Measurements from ENCODE around the gene PPFIBP2. TPM values are rescaled to one million over a fixed set of nuclear protein-coding genes. Genes with fewer than 3 reads are reported as not detected.

Gene PPFIBP2
- total RNA-seq, 1 donor from 2014 or later = 64.1 TPM

DNA sequence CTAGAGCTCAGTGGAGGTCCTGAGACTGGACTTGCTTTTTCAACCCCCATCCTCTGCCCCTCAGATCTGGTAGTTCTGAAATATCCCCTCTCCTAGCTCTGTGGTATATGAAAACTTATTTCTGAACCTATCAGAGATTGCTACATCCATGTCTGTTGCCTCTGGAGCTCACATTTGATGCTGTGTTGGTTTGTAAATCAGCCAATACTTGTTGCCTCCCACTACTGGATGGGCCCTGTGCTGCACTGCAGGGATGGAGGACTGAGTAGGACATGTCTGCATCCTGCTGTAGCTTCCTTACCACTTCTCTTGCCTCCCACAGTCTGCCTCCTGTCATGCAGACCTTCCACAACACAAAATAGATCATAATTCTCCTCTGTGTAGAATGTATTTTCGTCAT lies 23.3 kb upstream of the PPFIBP2 start:
- H3K36me3 Mint-ChIP-seq (ENCODE audit: insufficient read depth) = no peaks in the 10 kb centered on the region
- H3K4me3 Mint-ChIP-seq (ENCODE audit: low read depth) = no peak overlapping the region
- peaks cover 11% of the 10 kb centered on the region for H3K4me1 Mint-ChIP-seq (ENCODE audit: low read depth)
- DNase-seq (ENCODE audit: low spot score, unreplicated experiment) = no peak
- H3K9me3 Mint-ChIP-seq (ENCODE audit: low read depth) = no peaks in the 10 kb centered on the region
- TF ChIP-seq, protein P1, sequence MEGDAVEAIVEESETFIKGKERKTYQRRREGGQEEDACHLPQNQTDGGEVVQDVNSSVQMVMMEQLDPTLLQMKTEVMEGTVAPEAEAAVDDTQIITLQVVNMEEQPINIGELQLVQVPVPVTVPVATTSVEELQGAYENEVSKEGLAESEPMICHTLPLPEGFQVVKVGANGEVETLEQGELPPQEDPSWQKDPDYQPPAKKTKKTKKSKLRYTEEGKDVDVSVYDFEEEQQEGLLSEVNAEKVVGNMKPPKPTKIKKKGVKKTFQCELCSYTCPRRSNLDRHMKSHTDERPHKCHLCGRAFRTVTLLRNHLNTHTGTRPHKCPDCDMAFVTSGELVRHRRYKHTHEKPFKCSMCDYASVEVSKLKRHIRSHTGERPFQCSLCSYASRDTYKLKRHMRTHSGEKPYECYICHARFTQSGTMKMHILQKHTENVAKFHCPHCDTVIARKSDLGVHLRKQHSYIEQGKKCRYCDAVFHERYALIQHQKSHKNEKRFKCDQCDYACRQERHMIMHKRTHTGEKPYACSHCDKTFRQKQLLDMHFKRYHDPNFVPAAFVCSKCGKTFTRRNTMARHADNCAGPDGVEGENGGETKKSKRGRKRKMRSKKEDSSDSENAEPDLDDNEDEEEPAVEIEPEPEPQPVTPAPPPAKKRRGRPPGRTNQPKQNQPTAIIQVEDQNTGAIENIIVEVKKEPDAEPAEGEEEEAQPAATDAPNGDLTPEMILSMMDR (IDR thresholded peaks at IDR 0.05; ENCODE audit: unreplicated experiment) = no peak
- H3K27me3 Mint-ChIP-seq = no peaks in the 10 kb centered on the region
- H3K27ac Mint-ChIP-seq = no peak overlapping the region

DNA sequence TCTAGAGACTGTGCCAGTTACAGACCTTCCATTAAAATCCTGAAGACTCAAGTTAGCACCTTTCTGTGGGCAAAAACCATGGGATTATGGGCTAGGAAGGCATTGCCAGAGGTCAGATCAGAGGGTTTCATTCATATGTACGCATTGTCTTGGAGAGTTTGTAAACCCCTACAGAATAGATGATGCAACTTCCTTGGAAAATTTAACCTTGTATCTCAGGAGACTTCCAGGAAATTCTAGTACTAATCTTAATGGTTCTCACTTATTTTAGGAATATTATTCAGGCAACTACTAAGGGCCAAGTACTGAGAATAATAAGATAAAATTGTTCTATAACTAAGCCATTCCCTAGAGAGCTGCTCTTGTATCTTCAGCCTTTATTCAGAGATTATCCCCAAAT lies 21.5 kb upstream of the PPFIBP2 start:
- TF ChIP-seq, protein P1 (IDR thresholded peaks at IDR 0.05; ENCODE audit: unreplicated experiment) = no peak
- no peaks in the 10 kb centered on the region for H3K9me3 Mint-ChIP-seq (ENCODE audit: low read depth)
- no peak overlapping the region for H3K27ac Mint-ChIP-seq
- H3K36me3 Mint-ChIP-seq (ENCODE audit: insufficient read depth) = no peaks in the 10 kb centered on the region
- H3K4me1 Mint-ChIP-seq (ENCODE audit: low read depth) = peaks cover 11% of the 10 kb centered on the region
- no peaks in the 10 kb centered on the region for H3K27me3 Mint-ChIP-seq
- no peak overlapping the region for H3K4me3 Mint-ChIP-seq (ENCODE audit: low read depth)
- no peak for DNase-seq (ENCODE audit: low spot score, unreplicated experiment)

DNA sequence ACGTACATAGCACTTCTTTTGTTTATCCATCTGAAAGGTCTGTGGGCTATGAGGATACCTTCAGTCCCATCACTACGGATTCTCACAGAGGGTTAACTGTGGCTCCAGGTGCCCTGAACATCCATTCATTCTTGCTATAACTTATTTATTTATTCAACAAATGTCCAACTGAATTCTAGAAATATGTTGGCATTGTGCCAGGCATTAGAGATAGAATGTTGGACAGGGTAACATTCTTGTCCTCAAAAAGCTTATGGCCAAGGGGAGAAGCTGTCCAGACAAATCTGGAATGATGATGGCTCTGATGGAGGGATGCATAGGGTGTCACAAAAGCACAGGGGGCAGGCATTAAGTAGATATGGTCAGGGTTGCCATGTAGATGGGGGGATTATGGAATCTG lies 20.1 kb upstream of the PPFIBP2 start:
- Mint-ChIP-seq H3K27ac (no peak overlapping the region), H3K36me3 (ENCODE audit: insufficient read depth) (no peaks in the 10 kb centered on the region), H3K4me1 (ENCODE audit: low read depth) (peaks cover 11% of the 10 kb centered on the region), H3K27me3 (peaks cover 2% of the 10 kb centered on the region), H3K9me3 (ENCODE audit: low read depth) (no peaks in the 10 kb centered on the region), H3K4me3 (ENCODE audit: low read depth) (no peak overlapping the region)
- DNase-seq (ENCODE audit: low spot score, unreplicated experiment) = no peak
- TF ChIP-seq, protein P1 (IDR thresholded peaks at IDR 0.05; ENCODE audit: unreplicated experiment) = no peak

DNA sequence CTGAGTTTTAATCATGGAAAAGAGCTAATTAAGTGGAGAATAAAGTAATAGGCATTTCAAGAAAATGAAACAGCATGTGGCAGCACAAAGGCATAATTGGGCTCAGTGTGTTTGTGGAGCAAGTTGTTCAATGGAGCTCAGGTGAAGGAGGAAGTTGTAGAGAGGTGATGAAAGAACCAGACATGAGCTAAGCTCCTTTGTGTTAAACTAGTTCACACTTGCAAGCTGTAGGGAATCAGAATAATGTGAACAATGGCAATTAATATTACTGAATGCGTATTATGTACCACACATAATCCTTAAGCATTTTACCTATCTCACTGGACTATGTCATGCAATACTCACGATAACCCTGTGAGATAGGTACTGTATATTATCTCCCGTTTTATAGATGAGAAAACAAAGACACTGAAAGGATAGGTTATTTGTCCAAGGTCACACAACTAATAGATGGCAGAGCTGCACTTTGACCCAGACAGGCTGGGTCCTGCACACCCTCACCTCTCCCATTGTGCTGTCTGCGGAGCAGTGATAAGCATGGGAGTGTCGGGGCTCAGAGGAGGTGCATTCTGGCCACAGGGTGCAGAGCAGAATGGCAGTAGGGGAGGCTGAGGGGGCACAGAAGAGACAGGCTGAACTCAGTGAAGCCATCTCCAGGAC lies 19.6 kb upstream of the PPFIBP2 start:
- TF ChIP-seq, protein P1 (IDR thresholded peaks at IDR 0.05; ENCODE audit: unreplicated experiment) = no peak
- Mint-ChIP-seq H3K4me1 (ENCODE audit: low read depth) (peaks cover 11% of the 10 kb centered on the region), H3K27me3 (peaks cover 2% of the 10 kb centered on the region), H3K9me3 (ENCODE audit: low read depth) (no peaks in the 10 kb centered on the region), H3K4me3 (ENCODE audit: low read depth) (no peak overlapping the region), H3K27ac (no peak overlapping the region), H3K36me3 (ENCODE audit: insufficient read depth) (no peaks in the 10 kb centered on the region)
- DNase-seq (ENCODE audit: low spot score, unreplicated experiment) = no peak

DNA sequence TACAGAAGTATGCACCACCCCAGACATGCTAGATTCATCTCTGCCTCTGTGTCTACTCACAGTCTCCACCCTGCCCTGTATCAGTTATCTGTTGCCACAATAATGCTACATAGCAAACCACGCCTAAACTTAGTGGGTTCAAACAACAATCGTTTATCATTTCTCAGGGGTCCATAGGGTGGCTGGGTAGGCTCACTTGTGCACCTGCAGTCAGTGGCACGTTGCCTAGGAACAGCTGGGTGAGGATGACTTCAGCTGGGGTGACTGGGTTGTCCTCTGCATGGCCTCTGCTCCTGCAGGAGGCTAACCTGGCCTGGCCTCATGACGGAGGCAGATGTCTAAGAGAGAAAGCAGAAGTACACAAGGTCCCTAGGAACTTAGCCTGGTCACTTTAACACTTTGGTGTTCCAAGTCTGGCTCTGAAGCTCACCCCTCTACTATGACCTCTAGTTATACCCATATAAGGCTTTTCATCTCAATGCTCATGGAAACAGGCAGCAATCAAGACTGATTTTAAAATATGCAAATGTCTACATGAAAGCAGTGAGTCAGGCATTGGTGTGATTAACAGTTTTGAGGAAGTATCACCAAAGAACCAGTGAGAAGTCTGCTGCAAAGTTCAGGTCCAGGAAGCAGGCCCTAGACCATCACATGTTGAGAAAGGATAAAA lies 17.8 kb upstream of the PPFIBP2 start:
- peaks cover 2% of the 10 kb centered on the region for H3K27me3 Mint-ChIP-seq
- H3K36me3 Mint-ChIP-seq (ENCODE audit: insufficient read depth) = no peaks in the 10 kb centered on the region
- no peak for DNase-seq (ENCODE audit: low spot score, unreplicated experiment)
- H3K4me3 Mint-ChIP-seq (ENCODE audit: low read depth) = no peak overlapping the region
- no peak overlapping the region for H3K27ac Mint-ChIP-seq
- H3K4me1 Mint-ChIP-seq (ENCODE audit: low read depth) = peaks cover 11% of the 10 kb centered on the region
- TF ChIP-seq, protein P1 (IDR thresholded peaks at IDR 0.05; ENCODE audit: unreplicated experiment) = no peak
- H3K9me3 Mint-ChIP-seq (ENCODE audit: low read depth) = no peaks in the 10 kb centered on the region

Measured in progenitor cell of endocrine pancreas (in vitro differentiated cells).